G401 (cell line): ENCODE measurements around the gene THAP2. TPM values are rescaled to one million over a fixed set of nuclear protein-coding genes. Genes with fewer than 3 reads are reported as not detected.

Source experiments
- total RNA-seq: library from RNA; depleted of rRNA; stranded (reverse); fragments of >200 nt; shearing (Covaris generic); gene quantifications from 2 replicates; pipeline ENCODE4 v1.2.3, GENCODE V29; 2014; rRNA removed

THAP2 gene
- total RNA-seq, 1 experiment from 2014 or later, result 6.0 TPM

Other genes with a start within 250 kb of the THAP2 start
- gene LGR5, start 224.5 kb upstream of the THAP2 start, total RNA-seq, result not detected in 2 replicates
- gene ZFC3H1, start 453 bp upstream of the THAP2 start, total RNA-seq, result 9.7 and 11.8 TPM in 2 replicates
- 21.0 and 34.6 TPM in 2 replicates for gene TMEM19, start 21.8 kb downstream of the THAP2 start, total RNA-seq
- 31.6 and 50.6 TPM in 2 replicates for gene RAB21, start 90.6 kb downstream of the THAP2 start, total RNA-seq
- gene TBC1D15, start 175.5 kb downstream of the THAP2 start, total RNA-seq, result 14.3 and 14.8 TPM in 2 replicates